ENCODE results near the gene RPL15.

The RPL15 gene

GRCh38 chr3:23916886-23917678 lies at the start of gene RPL15, which contains the start of gene NKIRAS1:
RPL15 (plus strand) TSS chr3:23917132; CDS start chr3:23917860, 728 bp downstream.
NKIRAS1 (minus strand) TSS chr3:23916990; CDS start chr3:23910904, 6,086 bp downstream.
- TF ChIP-seq CTCF (IDR thresholded peaks at IDR 0.05), result no peak

GRCh38 chr3:23867400-23867799 lies 49.5 kb upstream of the RPL15 start:
- TF ChIP-seq CTCF (IDR thresholded peaks at IDR 0.05), result no peak; the same call in 1 of the 2 replicates

GRCh38 chr3:23867838-23868237 lies 49.1 kb upstream of the RPL15 start:
- TF ChIP-seq CTCF (IDR thresholded peaks at IDR 0.05), result no peak

- TF ChIP-seq CTCF (IDR thresholded peaks at IDR 0.05), result no peak
Measured at GRCh38 chr3:23869977-23870662, 46.8 kb upstream of the RPL15 start.

GRCh38 chr3:23872330-23872729 lies 44.6 kb upstream of the RPL15 start:
- TF ChIP-seq CTCF (IDR thresholded peaks at IDR 0.05), result no peak

- no peak for TF ChIP-seq CTCF (IDR thresholded peaks at IDR 0.05)
Measured at GRCh38 chr3:23873941-23874340, 43.0 kb upstream of the RPL15 start.

GRCh38 chr3:23874359-23875112 lies 42.4 kb upstream of the RPL15 start:
- TF ChIP-seq CTCF (IDR thresholded peaks at IDR 0.05), result no peak

All from LNCAP (cell line).